ENCODE data around the gene KCNAB2.

KCNAB2 gene

DNA sequence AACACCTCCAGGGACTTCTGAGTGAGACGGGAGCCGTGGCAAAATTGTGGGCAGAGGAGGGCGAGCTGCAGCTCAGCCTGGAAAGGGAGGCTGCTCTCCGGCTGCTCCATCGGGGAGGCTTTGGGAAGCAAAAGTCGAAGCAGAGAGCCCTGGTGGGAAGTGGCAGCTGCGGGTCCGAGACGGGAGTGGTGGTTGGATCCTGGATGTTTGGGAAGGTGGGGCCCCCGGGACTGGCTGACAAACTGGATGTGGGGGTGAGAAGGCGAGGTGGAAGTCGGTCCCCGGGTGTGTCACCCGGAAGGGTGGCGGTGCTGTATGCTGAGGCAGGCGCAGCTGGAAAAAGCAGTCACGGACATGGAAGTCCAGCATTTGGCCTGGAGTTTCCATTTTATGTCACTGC is 52.1 kb downstream of the KCNAB2 start:
- no peak for DNase-seq (ENCODE audit: low spot score)

DNA sequence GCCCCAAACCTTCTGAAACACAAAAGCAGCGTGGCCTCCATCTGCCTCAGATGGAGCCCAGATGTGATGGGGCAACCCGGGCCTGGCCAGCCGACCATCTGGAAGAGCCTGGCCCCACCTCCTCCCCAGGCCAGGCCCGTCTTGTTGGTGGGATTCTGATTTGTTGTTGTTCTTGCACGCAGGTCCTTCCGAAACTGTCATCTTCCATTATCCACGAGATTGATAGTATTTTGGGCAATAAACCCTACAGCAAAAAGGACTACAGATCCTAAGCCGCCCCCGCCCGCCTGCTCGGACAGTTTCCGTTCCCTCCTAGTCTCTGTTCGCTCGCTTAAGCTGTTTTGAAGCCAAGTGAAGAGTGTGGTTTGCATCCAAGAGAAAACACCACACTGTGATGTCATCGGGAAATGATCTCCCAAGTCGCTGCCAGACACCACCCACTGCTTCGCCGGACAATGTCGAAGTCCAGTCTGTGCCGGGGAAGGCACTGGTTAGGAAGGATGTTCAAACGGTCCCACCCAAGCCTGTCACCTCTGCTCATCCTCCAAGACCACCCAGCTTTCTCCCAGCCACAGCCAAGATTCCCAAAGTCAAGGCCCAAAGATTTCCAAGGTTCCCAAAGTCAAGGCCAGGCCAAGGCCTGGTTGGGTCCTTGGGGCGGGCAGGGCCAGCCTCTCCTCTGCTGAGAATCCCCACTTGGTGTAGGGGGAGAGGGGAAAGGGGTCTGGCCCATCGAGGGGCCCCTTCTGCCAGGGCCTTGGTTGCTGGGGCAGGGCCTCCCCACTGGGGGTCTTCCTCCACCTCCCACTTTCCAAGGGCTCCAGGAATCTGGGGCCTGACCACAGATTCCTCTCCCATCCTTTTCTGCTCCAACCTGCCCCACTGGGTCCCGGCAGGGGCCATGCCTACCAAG is 52.9 kb downstream of the KCNAB2 start:
- DNase-seq (ENCODE audit: low spot score), result no peak

DNA sequence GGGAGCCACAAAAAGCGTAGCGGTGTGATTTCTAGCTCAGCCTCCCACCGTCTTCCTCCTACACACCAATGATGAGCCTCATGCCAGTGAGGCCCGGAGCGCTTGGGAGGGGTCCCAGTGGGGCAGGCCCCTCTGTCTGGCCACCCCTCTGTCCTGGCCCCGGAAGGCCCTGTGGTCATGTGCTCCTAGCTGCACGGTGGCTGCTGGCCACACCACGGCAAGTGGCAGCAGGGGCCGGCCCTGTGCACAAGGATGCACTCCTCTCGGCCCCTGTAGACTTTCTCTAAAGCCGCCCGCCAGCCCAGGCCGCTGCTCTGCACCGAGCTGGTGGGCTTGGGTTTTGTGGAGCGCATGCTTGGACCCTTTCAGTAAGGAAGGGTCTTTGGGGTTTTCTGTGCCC is 53.6 kb downstream of the KCNAB2 start:
- no peak for DNase-seq (ENCODE audit: low spot score)

GRCh38 chr1:6099787-6100765 is 54.4 kb downstream of the KCNAB2 start:
- no peak for DNase-seq (ENCODE audit: low spot score)

- no peak for DNase-seq (ENCODE audit: low spot score)
These were observed 55.4 kb downstream of the KCNAB2 start for GRCh38 chr1:6100861-6101783.

DNA sequence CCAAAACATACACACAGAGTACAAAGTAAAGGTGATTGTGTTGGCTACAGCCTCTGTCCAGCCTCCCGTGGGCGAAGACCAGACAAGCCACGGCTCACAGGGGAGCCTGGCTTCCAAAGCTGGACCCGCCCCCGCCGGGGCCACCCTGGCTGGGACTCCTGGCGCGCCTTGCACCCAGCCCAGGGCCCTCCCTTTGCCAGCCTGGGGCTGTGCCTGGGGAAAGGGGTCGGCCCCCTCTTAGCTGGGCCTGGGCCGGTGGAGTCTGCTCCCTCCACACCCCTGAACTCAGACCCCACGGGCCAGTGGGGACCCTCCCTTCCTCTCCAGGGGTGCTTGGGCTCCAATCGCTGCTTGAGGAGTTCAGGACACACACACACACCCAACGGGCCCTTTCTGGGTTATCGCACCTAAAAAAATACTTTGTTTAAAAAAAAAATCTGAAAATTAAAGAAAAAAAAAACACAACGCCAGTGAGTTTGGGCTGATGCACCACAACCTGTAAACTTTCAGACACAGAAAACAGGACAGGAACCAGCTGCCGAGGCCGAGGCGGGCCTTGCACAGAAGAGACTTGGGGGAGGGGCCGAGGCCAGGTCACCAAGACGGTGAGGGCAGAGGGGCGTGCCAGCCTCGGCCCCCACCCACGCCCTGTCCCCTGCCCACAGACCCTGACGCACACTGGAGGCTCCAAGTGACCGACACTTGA is 56.3 kb downstream of the KCNAB2 start:
- DNase-seq (ENCODE audit: low spot score), result no peak

- no peak for DNase-seq (ENCODE audit: low spot score)
These were observed 56.8 kb downstream of the KCNAB2 start for GRCh38 chr1:6102532-6102845.

- DNase-seq (ENCODE audit: low spot score), result no peak
These were observed 57.6 kb downstream of the KCNAB2 start for GRCh38 chr1:6103111-6103853.

DNA sequence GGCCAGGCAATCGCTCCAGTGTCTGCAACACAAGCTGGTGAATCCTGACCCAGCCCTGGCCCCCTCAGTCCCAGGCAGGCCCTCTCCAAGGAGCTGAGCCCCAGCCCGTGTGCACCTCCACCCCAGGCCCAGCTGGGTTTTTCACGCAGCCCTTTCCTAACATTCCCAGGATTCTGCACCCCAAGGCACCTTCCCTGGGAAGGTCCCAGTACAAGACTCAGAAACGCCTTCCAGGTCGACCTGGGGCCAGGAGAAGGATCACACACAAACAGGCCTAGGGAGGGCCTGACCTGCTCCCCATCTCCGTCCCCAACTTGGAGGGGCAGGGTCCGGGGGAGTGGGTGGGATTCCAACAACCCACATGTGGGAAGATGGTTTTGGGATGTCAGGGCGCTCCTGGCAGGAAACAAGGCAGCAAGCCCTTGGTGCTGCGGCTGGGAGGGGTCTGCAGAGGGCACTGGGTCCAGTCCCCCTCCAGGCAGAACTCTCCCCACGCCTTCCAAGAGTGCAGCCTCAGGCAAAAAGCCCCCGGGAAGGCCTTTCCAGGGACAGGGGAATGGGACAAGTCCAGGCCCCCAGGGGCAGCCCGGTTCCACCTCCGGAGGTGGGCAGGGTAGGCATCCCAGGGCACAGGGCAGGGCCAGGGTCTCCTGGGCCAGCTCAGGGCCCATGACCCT is 58.3 kb downstream of the KCNAB2 start:
- no peak for DNase-seq (ENCODE audit: low spot score)

- no peak for DNase-seq (ENCODE audit: low spot score)
These were observed 58.9 kb downstream of the KCNAB2 start for GRCh38 chr1:6104631-6105030.

- peak; percentile 62 for DNase-seq (ENCODE audit: low spot score)
These were observed 59.6 kb downstream of the KCNAB2 start for GRCh38 chr1:6105218-6105679.

DNA sequence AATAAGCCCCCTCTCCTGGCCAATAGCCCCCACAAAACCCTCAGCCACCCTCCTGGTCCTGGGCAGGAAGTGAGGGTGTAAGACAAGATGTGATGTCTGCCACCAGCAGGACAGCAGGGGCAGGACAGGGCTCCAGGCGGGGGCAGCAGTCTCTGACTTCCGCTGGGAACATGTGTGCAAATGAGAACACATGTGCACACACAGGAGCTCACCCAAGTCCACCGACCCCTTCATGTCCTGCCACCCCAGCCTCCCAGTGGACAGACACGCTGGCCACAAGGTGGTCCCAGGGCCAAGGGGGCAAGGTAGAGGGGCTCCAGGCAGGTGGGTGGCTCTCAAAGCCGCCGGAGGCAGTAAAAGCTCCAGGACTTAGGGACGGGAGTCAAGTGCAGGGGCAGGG is 60.1 kb downstream of the KCNAB2 start:
- DNase-seq (ENCODE audit: low spot score), result no peak

DNA sequence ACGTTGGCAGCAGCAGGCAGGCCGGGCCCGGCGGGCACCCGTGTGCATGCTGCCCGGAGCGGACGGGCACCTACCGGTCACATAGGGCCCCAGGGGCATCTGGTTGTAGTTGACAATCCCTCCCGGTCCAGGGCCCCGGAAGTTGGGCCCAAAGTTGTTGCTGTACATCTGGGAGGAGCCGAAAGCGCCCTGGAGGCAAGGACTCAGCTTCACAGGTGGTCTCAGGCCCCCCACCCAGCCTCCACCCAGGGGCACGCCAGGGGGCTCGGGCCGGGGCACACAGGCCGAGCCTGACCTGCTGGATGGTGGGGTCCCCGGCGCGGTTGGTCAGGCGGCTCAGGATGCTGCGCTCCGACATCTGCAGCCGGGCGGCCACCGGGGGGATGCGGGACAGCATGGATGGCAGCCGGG is 60.6 kb downstream of the KCNAB2 start:
- no peak for DNase-seq (ENCODE audit: low spot score)

- no peak for DNase-seq (ENCODE audit: low spot score)
These were observed 61.3 kb downstream of the KCNAB2 start for GRCh38 chr1:6106977-6107376.

GRCh38 chr1:6107409-6108356 is 62.0 kb downstream of the KCNAB2 start:
- DNase-seq (ENCODE audit: low spot score), result no peak

DNA sequence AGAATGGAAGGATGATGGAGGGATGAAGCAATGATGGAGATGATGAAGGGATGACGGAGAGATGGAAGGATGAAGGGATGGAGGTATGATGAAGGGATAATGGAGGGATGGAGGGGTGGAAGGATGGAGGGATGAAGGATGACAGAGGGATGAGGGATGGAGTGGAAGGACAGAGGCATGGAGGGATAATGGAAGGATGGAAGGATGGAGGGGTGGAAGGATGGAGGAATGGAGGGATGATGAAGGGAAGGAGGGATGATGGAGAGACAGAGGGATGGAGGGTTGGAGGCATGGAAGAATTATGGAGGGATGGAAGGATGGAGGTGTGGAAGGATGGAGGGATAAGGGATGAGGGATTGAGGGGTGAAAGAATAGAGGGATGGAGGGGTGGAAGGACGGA is 62.8 kb downstream of the KCNAB2 start:
- no peak for DNase-seq (ENCODE audit: low spot score)

DNA sequence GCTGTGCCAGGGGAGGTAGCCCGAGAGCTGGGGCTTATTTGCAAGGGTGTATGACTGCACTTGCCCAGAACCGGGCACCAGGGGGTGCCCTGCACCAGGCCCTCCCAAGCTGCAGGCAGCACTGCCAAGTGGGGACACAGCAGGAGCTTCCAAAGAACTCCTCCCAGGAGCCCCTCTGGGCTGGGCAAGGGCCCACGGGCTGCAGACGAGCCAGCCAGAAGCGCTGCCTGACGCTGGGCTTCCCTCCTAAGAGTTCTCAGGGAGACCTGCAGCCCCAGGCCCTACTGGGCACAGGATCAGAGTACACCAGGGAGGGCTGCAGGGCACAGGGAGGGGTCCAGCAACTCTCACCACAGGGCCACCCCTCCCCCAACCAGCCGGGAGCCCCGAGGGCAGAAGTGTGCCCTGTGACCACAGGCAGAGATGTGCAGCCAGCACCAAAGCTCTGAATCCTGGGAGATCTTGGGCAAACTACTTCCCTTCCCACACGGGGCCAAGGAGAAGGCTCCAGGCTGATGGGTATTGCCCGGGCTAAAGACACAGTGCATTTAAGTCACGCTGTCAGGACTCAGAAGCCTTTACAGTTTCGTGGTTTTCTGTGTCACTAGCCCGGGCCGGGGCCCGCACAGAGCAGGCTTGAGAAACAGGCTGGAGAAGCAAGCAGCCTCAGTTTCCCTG is 63.4 kb downstream of the KCNAB2 start:
- DNase-seq (ENCODE audit: low spot score), result peak; percentile 66

GRCh38 chr1:6109688-6110087 is 64.0 kb downstream of the KCNAB2 start:
- DNase-seq (ENCODE audit: low spot score), result no peak
